SJCRH30 (cell line): ENCODE measurements around the gene SELENOI. TPM values are rescaled to one million over a fixed set of nuclear protein-coding genes. Genes with fewer than 3 reads are reported as not detected.
A peak's percentile ranks its signal among the peaks of the same experiment; 100 is the strongest.

Source experiments
- DNase-seq, 2 experiments: peaks; one replicate each; pipeline ENCODE4 v3.0.0-alpha.2; 2015 to 2020
- H3K27ac ChIP-seq: fragments of 250-450 bp; sonication (Bioruptor Pico); 2 replicates; pipeline ENCODE4 v1.5.1; 2020; ENCODE audit warnings: mild to moderate bottlenecking, moderate library complexity
- H3K27me3 ChIP-seq: fragments of 250-450 bp; sonication (Bioruptor Pico); 2 replicates; pipeline ENCODE4 v1.5.1; 2020; ENCODE audit warnings: mild to moderate bottlenecking, moderate library complexity
- H3K36me3 ChIP-seq: fragments of 250-450 bp; sonication (Bioruptor Pico); 2 replicates; pipeline ENCODE4 v1.5.1; 2020; ENCODE audit warnings: mild to moderate bottlenecking, moderate library complexity
- H3K4me1 ChIP-seq: fragments of 250-450 bp; sonication (Bioruptor Pico); 2 replicates; pipeline ENCODE4 v1.5.1; 2020; ENCODE audit warnings: mild to moderate bottlenecking, moderate library complexity
- H3K4me3 ChIP-seq: fragments of 250-450 bp; sonication (Bioruptor Pico); 2 replicates; pipeline ENCODE4 v1.5.1; 2020; ENCODE audit warnings: mild to moderate bottlenecking, moderate library complexity
- H3K9me3 ChIP-seq: fragments of 250-450 bp; sonication (Bioruptor Pico); replicated peaks from 2 replicates; pipeline ENCODE4 v1.5.1; 2020; ENCODE audit warnings: mild to moderate bottlenecking, moderate library complexity
- total RNA-seq: library from RNA; depleted of rRNA; stranded (reverse); fragments of >200 nt; shearing (Covaris generic); gene quantifications from 2 replicates; pipeline ENCODE4 v1.2.3, GENCODE V29; 2014; rRNA removed

Gene SELENOI
- total RNA-seq, 1 experiment from 2014 or later, result 63.0 TPM

DNA sequence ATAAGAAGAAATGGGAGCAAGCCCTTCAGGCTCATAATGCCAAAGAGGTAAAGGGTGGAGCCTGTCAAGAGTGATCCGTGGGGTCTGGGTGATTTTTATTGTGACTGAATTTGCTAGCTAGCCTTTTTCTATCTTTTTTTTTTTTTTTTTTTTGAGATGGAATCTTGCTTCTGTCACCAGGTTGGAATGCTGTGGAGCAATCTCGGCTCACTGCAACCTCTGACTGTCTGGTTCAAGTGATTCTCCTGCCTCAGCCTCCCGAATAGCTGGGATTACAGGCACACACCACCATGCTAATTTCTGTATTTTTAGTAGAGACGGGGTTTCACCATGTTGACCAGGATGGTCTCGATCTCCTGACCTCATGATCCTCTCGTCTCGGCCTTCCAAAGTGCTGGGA is 84.9 kb downstream of the SELENOI start:
- Histone ChIP-seq H3K4me1 (peaks cover 3% of the 10 kb centered on the region), H3K27me3 (no peaks in the 10 kb centered on the region), H3K36me3 (no peaks in the 10 kb centered on the region), H3K9me3 (no peaks in the 10 kb centered on the region), H3K27ac (no peak overlapping the region), H3K4me3 (no peak overlapping the region)
- no peak for DNase-seq

DNA sequence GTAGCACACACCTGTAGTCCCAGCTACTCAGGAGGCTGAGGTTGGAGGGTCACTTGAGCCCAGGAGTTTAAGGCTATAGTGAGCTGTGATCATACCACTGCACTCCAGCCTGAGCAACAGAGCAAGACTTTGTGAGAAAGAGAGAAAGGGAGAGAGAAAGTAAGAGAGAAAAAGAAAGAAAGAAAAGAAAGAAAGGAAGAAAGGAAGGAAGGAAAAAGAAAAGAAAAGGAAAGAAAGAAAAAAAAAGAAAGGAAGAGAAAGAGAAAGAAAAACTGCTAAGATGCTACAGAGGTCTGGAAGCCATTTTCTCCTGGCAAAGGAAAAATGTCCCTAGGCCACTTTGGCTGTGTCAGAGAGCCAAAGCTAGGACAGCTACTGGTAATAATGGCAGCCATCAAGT is 86.4 kb downstream of the SELENOI start:
- Histone ChIP-seq H3K4me1 (peaks cover 3% of the 10 kb centered on the region), H3K4me3 (no peak overlapping the region), H3K36me3 (no peaks in the 10 kb centered on the region), H3K27me3 (no peaks in the 10 kb centered on the region), H3K9me3 (no peaks in the 10 kb centered on the region), H3K27ac (no peak overlapping the region)
- DNase-seq, result no peak

DNA sequence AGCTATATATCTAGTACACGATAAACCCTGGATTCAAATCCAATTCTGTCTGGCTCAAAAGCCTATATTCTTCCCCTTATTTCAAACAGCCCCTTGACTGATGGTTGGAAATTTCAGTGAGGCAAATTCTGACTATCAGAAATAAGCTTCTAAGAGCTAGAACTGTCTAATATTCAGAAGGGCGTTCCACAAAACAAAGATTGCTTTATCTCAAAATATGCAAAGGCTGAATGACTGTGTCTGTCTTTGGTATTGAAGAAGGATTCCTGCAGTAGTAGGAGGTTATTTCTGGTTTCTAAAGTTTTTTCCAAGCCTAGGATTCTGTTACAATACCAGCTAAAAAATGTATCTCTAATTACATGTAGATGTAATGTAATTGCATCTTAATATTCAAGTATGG is 86.9 kb downstream of the SELENOI start:
- DNase-seq, result no peak
- peaks cover 3% of the 10 kb centered on the region for H3K4me1 ChIP-seq
- H3K9me3 ChIP-seq, result no peaks in the 10 kb centered on the region
- no peak overlapping the region for H3K4me3 ChIP-seq
- H3K27me3 ChIP-seq, result no peaks in the 10 kb centered on the region
- H3K27ac ChIP-seq, result no peak overlapping the region
- H3K36me3 ChIP-seq, result no peaks in the 10 kb centered on the region

DNA sequence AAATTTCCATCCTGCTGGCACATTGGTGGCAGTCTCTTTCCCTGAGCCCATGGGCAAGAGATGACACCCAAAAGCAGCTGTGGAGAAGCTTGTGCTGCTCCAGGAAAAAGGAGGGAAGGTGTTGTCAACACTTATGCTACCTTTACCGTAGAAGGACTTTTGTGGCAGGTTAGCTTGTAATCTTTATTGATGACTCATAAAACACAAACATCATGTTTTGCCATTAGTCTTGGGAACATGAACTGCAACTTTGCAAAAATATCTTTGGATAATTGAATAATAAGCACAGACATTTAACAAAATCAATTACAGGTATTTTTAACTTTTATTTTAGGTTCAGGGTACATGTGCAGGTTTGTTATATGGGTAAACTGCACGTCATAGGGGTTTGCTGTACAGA is 89.2 kb downstream of the SELENOI start:
- H3K4me1 ChIP-seq, result peaks cover 11% of the 10 kb centered on the region; the same call in 1 of the 2 replicates
- H3K4me3 ChIP-seq, result no peak overlapping the region
- no peaks in the 10 kb centered on the region for H3K9me3 ChIP-seq
- DNase-seq, result no peak
- no peaks in the 10 kb centered on the region for H3K27me3 ChIP-seq
- no peak overlapping the region for H3K27ac ChIP-seq
- H3K36me3 ChIP-seq, result no peaks in the 10 kb centered on the region

DNA sequence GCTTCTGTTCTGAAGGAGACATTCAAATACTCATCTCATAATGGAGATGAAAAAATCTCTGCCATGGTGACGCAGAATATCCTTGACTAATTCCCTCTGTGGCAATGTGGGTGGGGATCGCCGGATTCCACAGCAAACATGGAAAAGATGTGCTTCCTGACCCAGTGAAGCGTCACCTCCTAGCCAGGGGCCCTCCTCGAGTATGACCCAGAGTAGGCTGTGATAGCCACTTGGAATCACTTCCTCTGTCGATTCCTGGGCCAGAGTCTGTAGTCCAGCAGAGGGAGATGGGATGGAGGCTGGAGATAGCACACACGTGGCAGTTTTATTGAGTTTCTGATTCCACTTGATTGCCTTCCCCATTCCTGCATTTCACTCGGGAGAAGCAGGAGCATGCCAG is 92.6 kb downstream of the SELENOI start:
- Histone ChIP-seq H3K27me3 (no peaks in the 10 kb centered on the region), H3K4me1 (peaks cover 11% of the 10 kb centered on the region; the same call in 1 of the 2 replicates), H3K4me3 (no peak overlapping the region), H3K27ac (peak overlapping the region; percentile 11; the same call in 1 of the 2 replicates), H3K36me3 (no peaks in the 10 kb centered on the region), H3K9me3 (no peaks in the 10 kb centered on the region)
- peak; percentile 73 for DNase-seq

DNA sequence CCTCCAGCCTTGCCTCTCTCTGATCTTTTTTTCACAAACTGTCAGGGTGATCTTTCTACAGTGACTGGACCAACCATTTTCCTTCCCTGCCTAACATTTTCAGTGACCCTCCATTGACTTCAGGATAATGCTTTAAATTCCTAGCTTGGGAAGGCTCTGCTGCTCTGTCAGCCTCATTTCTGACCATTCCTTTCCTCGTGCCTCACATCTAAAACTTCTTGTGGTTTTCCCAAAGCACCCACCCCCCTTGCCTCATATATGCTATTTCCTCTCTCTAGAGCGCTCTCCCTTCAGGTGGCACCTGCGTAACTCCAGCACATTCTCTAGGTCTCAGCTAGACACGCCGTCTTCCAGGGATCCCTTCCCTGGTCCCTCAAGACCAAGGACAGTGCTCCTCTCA is 93.0 kb downstream of the SELENOI start:
- DNase-seq, result no peak
- Histone ChIP-seq H3K4me1 (peaks cover 11% of the 10 kb centered on the region; the same call in 1 of the 2 replicates), H3K9me3 (no peaks in the 10 kb centered on the region), H3K27ac (peak overlapping the region; percentile 11; the same call in 1 of the 2 replicates), H3K27me3 (no peaks in the 10 kb centered on the region), H3K36me3 (no peaks in the 10 kb centered on the region), H3K4me3 (no peak overlapping the region)

DNA sequence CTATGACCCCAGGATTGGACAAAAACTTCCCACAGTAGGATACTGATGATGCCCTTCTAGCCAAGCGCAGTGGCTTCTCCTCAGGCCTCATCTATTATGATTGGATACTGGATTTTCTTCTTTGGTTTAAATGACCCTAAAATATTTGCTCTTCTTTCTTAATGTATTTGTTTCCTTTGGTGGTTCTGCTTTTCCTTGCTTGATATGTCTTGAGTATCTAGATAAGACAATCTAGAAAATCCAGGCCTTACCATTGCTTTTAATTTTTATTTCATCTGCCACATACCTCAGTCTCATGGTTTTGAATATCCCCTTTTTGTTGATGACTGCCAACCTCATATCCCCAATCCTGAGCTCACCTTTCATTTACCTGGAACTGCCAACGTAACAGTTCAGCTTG is 96.4 kb downstream of the SELENOI start:
- Histone ChIP-seq H3K27me3 (no peaks in the 10 kb centered on the region), H3K4me1 (peaks cover 11% of the 10 kb centered on the region; the same call in 1 of the 2 replicates), H3K9me3 (no peaks in the 10 kb centered on the region), H3K36me3 (no peaks in the 10 kb centered on the region), H3K27ac (no peak overlapping the region), H3K4me3 (no peak overlapping the region)
- no peak for DNase-seq

DNA sequence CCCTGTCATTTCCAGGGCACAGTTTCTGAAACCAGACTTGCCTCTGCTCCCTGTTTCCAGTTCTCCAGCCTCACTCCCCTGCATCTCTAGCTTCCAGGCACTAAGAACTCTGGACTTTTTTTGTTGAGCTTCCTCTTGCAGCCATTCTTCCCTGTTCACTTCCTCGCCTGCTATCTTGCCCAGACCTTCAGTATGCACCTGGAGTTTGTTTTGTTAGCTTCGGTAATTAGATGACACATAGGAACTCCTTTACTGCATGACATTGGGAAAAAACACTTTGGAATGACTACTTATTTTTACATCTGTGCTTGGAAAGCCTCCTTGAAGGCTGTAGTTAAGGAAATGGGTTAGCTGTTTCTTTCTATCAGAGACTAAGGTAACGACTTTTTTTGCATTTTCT is 96.8 kb downstream of the SELENOI start:
- no peak overlapping the region for H3K27ac ChIP-seq
- no peaks in the 10 kb centered on the region for H3K36me3 ChIP-seq
- H3K4me1 ChIP-seq, result peaks cover 11% of the 10 kb centered on the region; the same call in 1 of the 2 replicates
- H3K27me3 ChIP-seq, result no peaks in the 10 kb centered on the region
- DNase-seq, result no peak
- H3K4me3 ChIP-seq, result no peak overlapping the region
- no peaks in the 10 kb centered on the region for H3K9me3 ChIP-seq

DNA sequence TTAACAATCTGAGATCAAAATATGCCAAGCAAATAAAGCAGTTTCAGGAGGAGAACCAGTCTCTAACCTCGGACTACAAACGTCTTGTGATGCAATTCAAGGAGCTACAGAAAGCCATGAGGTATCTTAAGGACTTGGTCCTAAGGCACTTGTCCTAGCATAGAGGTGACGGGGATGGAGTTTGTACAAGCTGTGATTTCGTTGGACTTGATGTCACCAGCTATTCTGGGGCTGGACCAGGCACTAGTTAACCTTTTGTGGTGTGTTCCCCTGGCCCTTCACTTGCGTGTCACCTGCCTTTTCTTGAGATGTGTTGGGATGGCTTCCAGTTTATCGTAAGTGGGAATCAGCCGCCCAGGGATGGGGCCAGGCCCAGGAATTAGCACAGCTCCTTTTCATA is 98.3 kb downstream of the SELENOI start:
- no peak overlapping the region for H3K4me3 ChIP-seq
- no peak for DNase-seq
- peaks cover 1% of the 10 kb centered on the region; the same call in 1 of the 2 replicates for H3K4me1 ChIP-seq
- H3K36me3 ChIP-seq, result no peaks in the 10 kb centered on the region
- no peaks in the 10 kb centered on the region for H3K27me3 ChIP-seq
- H3K27ac ChIP-seq, result no peak overlapping the region
- H3K9me3 ChIP-seq, result no peaks in the 10 kb centered on the region

Other genes starting within 250 kb of the SELENOI start
- gene GAREM2, start 173.1 kb upstream of the SELENOI start, total RNA-seq, result 4.9 and 5.0 TPM in 2 replicates
- gene HADHA, start 101.5 kb upstream of the SELENOI start, total RNA-seq, result 168 and 172 TPM in 2 replicates
- 150 and 154 TPM in 2 replicates for gene HADHB, start 101.2 kb upstream of the SELENOI start, total RNA-seq
- gene ADGRF3, start 646 bp downstream of the SELENOI start, total RNA-seq, result 0.14 and 0.71 TPM in 2 replicates
- gene DRC1, start 55.8 kb downstream of the SELENOI start, total RNA-seq, result 0.24 and 0.30 TPM in 2 replicates
- 0.08 TPM in 1 of 2 replicates, not detected in the other for gene OTOF, start 132.0 kb downstream of the SELENOI start, total RNA-seq